ENCODE data around the gene SIX3. TPM values are rescaled to one million over a fixed set of nuclear protein-coding genes. Genes with fewer than 3 reads are reported as not detected.

Gene SIX3
- polyA plus RNA-seq, 1 of the 3 experiments (the other 2 are of a cell fraction) = 0.58 TPM

DNA sequence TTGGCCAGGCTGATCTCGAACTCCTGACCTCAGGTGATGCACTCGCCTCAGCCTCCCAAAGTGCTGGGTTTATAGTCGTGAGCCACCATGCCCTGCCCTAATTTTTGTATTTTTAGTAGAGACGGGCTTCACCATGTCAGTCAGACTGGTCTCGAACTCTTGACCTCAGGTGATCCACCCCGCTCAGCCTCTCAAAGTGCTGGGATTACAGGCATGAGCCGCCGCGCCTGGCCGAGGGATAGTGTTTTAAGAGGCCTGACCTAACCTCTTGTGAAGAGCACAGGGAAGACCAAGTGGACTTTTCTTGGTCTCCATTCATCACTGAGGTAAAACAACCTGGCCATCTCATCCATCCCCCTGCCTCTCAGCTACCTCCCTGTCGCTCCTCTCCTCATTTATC lies 38.1 kb downstream of the SIX3 start:
- Histone ChIP-seq H3F3A (replicated peaks; ENCODE audit: insufficient read depth) (no peaks in the 10 kb centered on the region), H3K4me3 (ENCODE audit: low read depth in 2 of 2, low read length in 1 of 2) (no peak overlapping the region), H3K36me3 (replicated peaks in 1 of 2; ENCODE audit: control insufficient read depth in 1 of 2, insufficient read depth in 2 of 2, low read length in 1 of 2) (no peaks in the 10 kb centered on the region), H4K20me1 (ENCODE audit: insufficient read depth) (no peaks in the 10 kb centered on the region), H3K4me1 (ENCODE audit: control insufficient read depth in 1 of 2, insufficient read depth in 2 of 2, low read depth in 1 of 2, low read length in 1 of 2) (no peaks in the 10 kb centered on the region; a peak in 1 of 4 replicates), H3K79me2 (ENCODE audit: insufficient read depth) (no peaks in the 10 kb centered on the region), H2AFZ (ENCODE audit: low read depth) (no peak overlapping the region), H3K9ac (no peak overlapping the region), H3K9me3 (no peaks in the 10 kb centered on the region), H3K4me2 (no peak overlapping the region), H3K9me2 (no peaks in the 10 kb centered on the region), H3K27me3 (ENCODE audit: insufficient read depth) (no peaks in the 10 kb centered on the region), H3K27ac (ENCODE audit: low read depth in 2 of 2, low read length in 1 of 2) (no peak overlapping the region)
- DNase-seq = no peak
- ChIA-PET POLR2A (interaction anchor here (0.7 kb wide), 2 partner anchors 269 to 962 kb away, joined by 4 read pairs; no protein-coding TSS in a partner anchor), CTCF (interaction anchor here (0.6 to 12.3 kb wide), 5 partner anchors 8 to 515 kb away, joined by 3 to 318 read pairs (median 15); no protein-coding TSS in a partner anchor)
- WGBS (ENCODE audit: low lambda C conversion rate) = 73% methylated on average over 11 of the region's 11 CpGs
- TF ChIP-seq TCF12 (IDR thresholded peaks at IDR 0.05) (no peak), JUND (IDR thresholded peaks at IDR 0.05) (no peak), FOXM1 (IDR thresholded peaks at IDR 0.05; ENCODE audit: low read depth) (no peak), CHD2 (IDR thresholded peaks at IDR 0.05; ENCODE audit: low read length, partially characterized antibody) (no peak), FOSL2 (IDR thresholded peaks at IDR 0.05; ENCODE audit: borderline replicate concordance, low read depth) (no peak), TAF1 (IDR thresholded peaks at IDR 0.05; ENCODE audit: borderline replicate concordance, low read depth, low read length) (no peak), RCOR1 (IDR thresholded peaks at IDR 0.05; ENCODE audit: low read length) (no peak), SMC3 (IDR thresholded peaks at IDR 0.05; ENCODE audit: low read depth, low read length) (no peak), RFX5 (IDR thresholded peaks at IDR 0.05; ENCODE audit: low read length) (no peak), MEF2A (IDR thresholded peaks at IDR 0.05; ENCODE audit: borderline replicate concordance, low read depth) (no peak), NRF1 (IDR thresholded peaks at IDR 0.05; ENCODE audit: low read depth, low read length) (no peak), MXI1 (IDR thresholded peaks at IDR 0.05; ENCODE audit: low read depth, low read length) (no peak), ELF1 (IDR thresholded peaks at IDR 0.05) (no peak), POLR2AphosphoS5 (IDR thresholded peaks at IDR 0.05; ENCODE audit: low read depth, low read length) (no peak), SIN3A (IDR thresholded peaks at IDR 0.05; ENCODE audit: borderline replicate concordance, low read depth, low read length) (no peak), GABPA (IDR thresholded peaks at IDR 0.05; ENCODE audit: low read depth) (no peak)
- TF ChIP-seq, protein P1, sequence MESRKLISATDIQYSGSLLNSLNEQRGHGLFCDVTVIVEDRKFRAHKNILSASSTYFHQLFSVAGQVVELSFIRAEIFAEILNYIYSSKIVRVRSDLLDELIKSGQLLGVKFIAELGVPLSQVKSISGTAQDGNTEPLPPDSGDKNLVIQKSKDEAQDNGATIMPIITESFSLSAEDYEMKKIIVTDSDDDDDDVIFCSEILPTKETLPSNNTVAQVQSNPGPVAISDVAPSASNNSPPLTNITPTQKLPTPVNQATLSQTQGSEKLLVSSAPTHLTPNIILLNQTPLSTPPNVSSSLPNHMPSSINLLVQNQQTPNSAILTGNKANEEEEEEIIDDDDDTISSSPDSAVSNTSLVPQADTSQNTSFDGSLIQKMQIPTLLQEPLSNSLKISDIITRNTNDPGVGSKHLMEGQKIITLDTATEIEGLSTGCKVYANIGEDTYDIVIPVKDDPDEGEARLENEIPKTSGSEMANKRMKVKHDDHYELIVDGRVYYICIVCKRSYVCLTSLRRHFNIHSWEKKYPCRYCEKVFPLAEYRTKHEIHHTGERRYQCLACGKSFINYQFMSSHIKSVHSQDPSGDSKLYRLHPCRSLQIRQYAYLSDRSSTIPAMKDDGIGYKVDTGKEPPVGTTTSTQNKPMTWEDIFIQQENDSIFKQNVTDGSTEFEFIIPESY (IDR thresholded peaks at IDR 0.05; ENCODE audit: borderline replicate concordance, low read depth) = no peak
- TF ChIP-seq, protein P2, sequence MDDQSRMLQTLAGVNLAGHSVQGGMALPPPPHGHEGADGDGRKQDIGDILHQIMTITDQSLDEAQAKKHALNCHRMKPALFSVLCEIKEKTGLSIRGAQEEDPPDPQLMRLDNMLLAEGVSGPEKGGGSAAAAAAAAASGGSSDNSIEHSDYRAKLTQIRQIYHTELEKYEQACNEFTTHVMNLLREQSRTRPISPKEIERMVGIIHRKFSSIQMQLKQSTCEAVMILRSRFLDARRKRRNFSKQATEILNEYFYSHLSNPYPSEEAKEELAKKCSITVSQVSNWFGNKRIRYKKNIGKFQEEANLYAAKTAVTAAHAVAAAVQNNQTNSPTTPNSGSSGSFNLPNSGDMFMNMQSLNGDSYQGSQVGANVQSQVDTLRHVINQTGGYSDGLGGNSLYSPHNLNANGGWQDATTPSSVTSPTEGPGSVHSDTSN (IDR thresholded peaks at IDR 0.05) = no peak
- TF ChIP-seq, protein P3, sequence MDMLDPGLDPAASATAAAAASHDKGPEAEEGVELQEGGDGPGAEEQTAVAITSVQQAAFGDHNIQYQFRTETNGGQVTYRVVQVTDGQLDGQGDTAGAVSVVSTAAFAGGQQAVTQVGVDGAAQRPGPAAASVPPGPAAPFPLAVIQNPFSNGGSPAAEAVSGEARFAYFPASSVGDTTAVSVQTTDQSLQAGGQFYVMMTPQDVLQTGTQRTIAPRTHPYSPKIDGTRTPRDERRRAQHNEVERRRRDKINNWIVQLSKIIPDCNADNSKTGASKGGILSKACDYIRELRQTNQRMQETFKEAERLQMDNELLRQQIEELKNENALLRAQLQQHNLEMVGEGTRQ (IDR thresholded peaks at IDR 0.05; ENCODE audit: borderline replicate concordance, low read depth, low read length) = no peak
